ENCODE results near the gene DCT. TPM values are rescaled to one million over a fixed set of nuclear protein-coding genes. Genes with fewer than 3 reads are reported as not detected.

The DCT gene
- total and polyA plus RNA-seq, 2 of the 8 experiments (the other 6 are each of a cell fraction or from before 2014, with no cell fraction given), result 0.02 TPM; not detected in 1

- Histone ChIP-seq H3K36me3 (ENCODE audit: control insufficient read depth in 2 of 4, insufficient read depth in 4 of 4, low read length in 3 of 4) (no peaks in the 10 kb centered on the region), H3K27ac (ENCODE audit: low read depth, low read length) (no peak overlapping the region), H3K14ac (ENCODE audit: insufficient read length) (no peak overlapping the region), H3K18ac (ENCODE audit: extremely low read depth, low read length) (no peak overlapping the region), H3K4me2 (ENCODE audit: insufficient read depth in 1 of 2, low read depth in 2 of 2, low read length in 2 of 2) (no peak overlapping the region), H2BK12ac (ENCODE audit: low read depth, low read length) (no peak overlapping the region), H3K56ac (replicated peaks; ENCODE audit: insufficient read length, low read depth, low read length) (no peak overlapping the region), H3K4me1 (replicated peaks in 1 of 4; ENCODE audit: control insufficient read depth in 3 of 4, insufficient read depth in 4 of 4, low read length in 3 of 4) (no peaks in the 10 kb centered on the region), H2AK5ac (ENCODE audit: low read depth, low read length) (no peak overlapping the region), H3K9me3 (ENCODE audit: insufficient read depth in 2 of 2, low read depth in 1 of 2, low read length in 1 of 2) (no peaks in the 10 kb centered on the region; a peak in 1 of 4 replicates), H2BK15ac (ENCODE audit: low read length) (no peak overlapping the region), H2BK5ac (ENCODE audit: low read depth, low read length) (no peak overlapping the region), H3K23me2 (ENCODE audit: low read depth, low read length) (no peaks in the 10 kb centered on the region), H4K8ac (ENCODE audit: extremely low read depth, insufficient read depth, low read length) (no peak overlapping the region), H2BK120ac (replicated peaks; ENCODE audit: low read depth, low read length) (no peak overlapping the region), H3K79me1 (ENCODE audit: low read depth, low read length) (no peaks in the 10 kb centered on the region), H4K5ac (ENCODE audit: insufficient read length, low read depth, low read length) (no peak overlapping the region), H3K4me3 (ENCODE audit: extremely low read depth in 1 of 4, insufficient read depth in 2 of 4, low read depth in 3 of 4, low read length in 4 of 4) (no peak overlapping the region), H3K4ac (replicated peaks; ENCODE audit: insufficient read length, low read depth, low read length) (no peak overlapping the region), H3K9ac (replicated peaks in 1 of 4; ENCODE audit: extremely low read depth in 1 of 4, low read depth in 3 of 4, low read length in 3 of 4) (no peak overlapping the region), H4K20me1 (replicated peaks in 1 of 2; ENCODE audit: control insufficient read depth in 1 of 2, insufficient read depth in 2 of 2, low read length in 2 of 2) (no peaks in the 10 kb centered on the region), H2BK20ac (ENCODE audit: low read length) (no peak overlapping the region), H3K23ac (ENCODE audit: insufficient read length) (no peak overlapping the region), H2AFZ (ENCODE audit: low read length) (no peak overlapping the region), H4K91ac (replicated peaks; ENCODE audit: insufficient read length, low read length) (no peak overlapping the region), H3K79me2 (ENCODE audit: control insufficient read depth in 1 of 2, insufficient read depth in 2 of 2, low read length in 2 of 2) (no peaks in the 10 kb centered on the region), H3K27me3 (replicated peaks in 1 of 4; ENCODE audit: control insufficient read depth in 3 of 4, extremely low read depth in 1 of 4, insufficient read depth in 3 of 4, low read length in 3 of 4) (no peaks in the 10 kb centered on the region)
- no peak for FAIRE-seq
- ChIA-PET CTCF (ENCODE audit: partially characterized antibody) (interaction anchor here (0.6 to 2.5 kb wide), 4 partner anchors 10 to 22 kb away, joined by 3 to 9 read pairs (median 8); no protein-coding TSS in a partner anchor), POLR2A (ENCODE audit: partially characterized antibody) (interaction anchor here (1.2 kb wide), 1 partner anchor 23 kb away, joined by 3 read pairs; no protein-coding TSS in a partner anchor)
- WGBS, 2 experiments (ENCODE audit: extremely low coverage in 1 of 2, insufficient coverage in 1 of 2, insufficient read length in 1 of 2, insufficient replicate concordance in 2 of 2, low coverage in 1 of 2, low lambda C conversion rate in 2 of 2, missing lambda C conversion rate in 1 of 2), result 89% methylated on average over 2 of the region's 2 CpGs; no CpG with 5 or more reads in 1 of the 2 experiments
- DNase-seq (ENCODE audit: low read depth in 1 of 2, low spot score in 2 of 2), result no peak
- TF ChIP-seq TEAD4 (IDR thresholded peaks at IDR 0.05; ENCODE audit: low read depth, low read length) (no peak), CTBP2 (IDR thresholded peaks at IDR 0.05; ENCODE audit: borderline replicate concordance, insufficient read depth, insufficient read length, low read length) (no peak), NRF1 (IDR thresholded peaks at IDR 0.05; ENCODE audit: low read depth, low read length) (no peak), SIRT6 (IDR thresholded peaks at IDR 0.05; ENCODE audit: low read length) (no peak)
Observed at GRCh38 chr13:94525781-94526180, 46.3 kb upstream of the DCT start.

Data from H1 (cell line).